ENCODE measurements around the gene WARS2.

WARS2 gene

GRCh38 chr1:118992868-118993699 lies 147.4 kb downstream of the WARS2 start:
- DNase-seq, result no peak

GRCh38 chr1:118992237-118992825 lies 148.1 kb downstream of the WARS2 start:
- DNase-seq, result no peak

- no peak for DNase-seq
Observed at GRCh38 chr1:118991448-118991847, 149.0 kb downstream of the WARS2 start.

- no peak for DNase-seq
Observed at GRCh38 chr1:118990513-118991152, 149.8 kb downstream of the WARS2 start.

GRCh38 chr1:118989878-118990378 lies 150.5 kb downstream of the WARS2 start:
- no peak for DNase-seq

- no peak for DNase-seq
Observed at GRCh38 chr1:118989006-118989815, 151.2 kb downstream of the WARS2 start.

- DNase-seq, result no peak
Observed at GRCh38 chr1:118988186-118989005, 152.1 kb downstream of the WARS2 start, which contains the start of gene TBX15. TSS of gene TBX15 (minus strand) at chr1:118988343. CDS start at chr1:118987795, 548 bp downstream.

GRCh38 chr1:118987468-118988185 lies 152.8 kb downstream of the WARS2 start:
- no peak for DNase-seq

- DNase-seq, result no peak
Observed at GRCh38 chr1:118986555-118987467, 153.6 kb downstream of the WARS2 start.

- no peak for DNase-seq
Observed at GRCh38 chr1:118985640-118986554, 154.6 kb downstream of the WARS2 start.

- no peak for DNase-seq
Observed at GRCh38 chr1:118984722-118985639, 155.5 kb downstream of the WARS2 start.

GRCh38 chr1:118984086-118984721 lies 156.2 kb downstream of the WARS2 start:
- DNase-seq, result no peak

- DNase-seq, result no peak
Observed at GRCh38 chr1:118983558-118984041, 156.9 kb downstream of the WARS2 start.

GRCh38 chr1:118982821-118983557 lies 157.5 kb downstream of the WARS2 start:
- DNase-seq, result no peak

- DNase-seq, result no peak
Observed at GRCh38 chr1:118982266-118982665, 158.2 kb downstream of the WARS2 start.

GRCh38 chr1:118981436-118981835 lies 159.0 kb downstream of the WARS2 start:
- DNase-seq, result no peak

Measured in GDM1 (cell line).